H9 (cell line): ENCODE data around the gene MRC1. TPM values are rescaled to one million over a fixed set of nuclear protein-coding genes. Genes with fewer than 3 reads are reported as not detected.

Experiments
- DNase-seq: peaks from one replicate; pipeline ENCODE4 v3.0.0-alpha.2; 2017
- H2AFZ ChIP-seq: one replicate; pipeline ENCODE4 v1.6.1; 2013; ENCODE audit warnings: mild to moderate bottlenecking, low read length, control low read depth, moderate library complexity
- H2AK5ac ChIP-seq: 2 replicates; pipeline ENCODE4 v1.6.1; 2013; ENCODE audit warnings: low read length, control low read depth, mixed read lengths; ENCODE audit not compliant: insufficient read length
- H2BK120ac ChIP-seq: one replicate; pipeline ENCODE4 v1.6.1; 2013; ENCODE audit warnings: low read depth, mild to moderate bottlenecking, low read length, control low read depth, inconsistent platforms; ENCODE audit not compliant: poor library complexity, severe bottlenecking
- H2BK12ac ChIP-seq: 2 replicates; pipeline ENCODE4 v1.6.1; 2013; ENCODE audit warnings: low read length, control low read depth, mixed read lengths, low read depth; ENCODE audit not compliant: insufficient read length
- H2BK15ac ChIP-seq: 2 replicates; pipeline ENCODE4 v1.6.1; 2013; ENCODE audit warnings: low read depth, low read length, control low read depth
- H2BK20ac ChIP-seq: one replicate; pipeline ENCODE4 v1.6.1; 2013; ENCODE audit warnings: low read depth, mild to moderate bottlenecking, low read length, control low read depth, inconsistent platforms; ENCODE audit not compliant: poor library complexity, severe bottlenecking
- H2BK5ac ChIP-seq: 2 replicates; pipeline ENCODE4 v1.6.1; 2013; ENCODE audit warnings: low read length, control low read depth, mixed read lengths; ENCODE audit not compliant: insufficient read length
- H3K14ac ChIP-seq: 2 replicates; pipeline ENCODE4 v1.6.1; 2013; ENCODE audit warnings: low read length, control low read depth; ENCODE audit not compliant: insufficient read depth
- H3K18ac ChIP-seq: 2 replicates; pipeline ENCODE4 v1.6.1; 2013; ENCODE audit warnings: low read depth, mild to moderate bottlenecking, mixed read lengths, low read length, control low read depth; ENCODE audit not compliant: insufficient read length
- H3K23ac ChIP-seq: 2 replicates; pipeline ENCODE4 v1.6.1; 2013; ENCODE audit warnings: low read length, control low read depth, mixed read lengths, low read depth; ENCODE audit not compliant: insufficient read length
- H3K23me2 ChIP-seq: 2 replicates; pipeline ENCODE4 v1.6.1; 2013; ENCODE audit warnings: low read depth, mild to moderate bottlenecking, mixed read lengths, low read length, control low read depth; ENCODE audit not compliant: insufficient read length, poor library complexity, severe bottlenecking
- H3K27ac ChIP-seq: 2 replicates; pipeline ENCODE4 v1.5.1; 2013; ENCODE audit warnings: low read length, control low read depth, mixed read lengths, low read depth; ENCODE audit not compliant: insufficient read length
- H3K27me3 ChIP-seq: 2 replicates; pipeline ENCODE4 v1.6.1; 2013; ENCODE audit warnings: low read length, control low read depth, inconsistent platforms; ENCODE audit not compliant: insufficient read depth
- H3K4ac ChIP-seq: 2 replicates; pipeline ENCODE4 v1.6.1; 2013; ENCODE audit warnings: low read depth, mild to moderate bottlenecking, control low read depth, inconsistent platforms, low read length, moderate library complexity
- H3K4me1 ChIP-seq: 2 replicates; pipeline ENCODE4 v1.6.1; 2013; ENCODE audit warnings: low read length, control low read depth, inconsistent platforms; ENCODE audit not compliant: insufficient read depth
- H3K4me2 ChIP-seq: 2 replicates; pipeline ENCODE4 v1.6.1; 2013; ENCODE audit warnings: low read length, control low read depth, mixed read lengths; ENCODE audit not compliant: insufficient read length, insufficient read depth
- H3K56ac ChIP-seq: 2 replicates; pipeline ENCODE4 v1.6.1; 2013; ENCODE audit warnings: low read depth, mild to moderate bottlenecking, mixed read lengths, low read length, control low read depth; ENCODE audit not compliant: insufficient read length
- H3K79me1 ChIP-seq: 2 replicates; pipeline ENCODE4 v1.6.1; 2013; ENCODE audit warnings: low read depth, mild to moderate bottlenecking, moderate library complexity, low read length, control low read depth, inconsistent platforms; ENCODE audit not compliant: insufficient read depth, poor library complexity, severe bottlenecking
- H3K79me2 ChIP-seq: 2 replicates; pipeline ENCODE4 v1.6.1; 2013; ENCODE audit warnings: low read length, control low read depth, inconsistent platforms; ENCODE audit not compliant: insufficient read depth
- H3K9ac ChIP-seq: 2 replicates; pipeline ENCODE4 v1.6.1; 2013; ENCODE audit warnings: low read length, control low read depth, mixed read lengths; ENCODE audit not compliant: insufficient read length; ENCODE audit errors: extremely low read depth
- H3K9me3 ChIP-seq: one replicate; pipeline ENCODE4 v1.6.1; 2013; ENCODE audit warnings: low read depth, low read length, inconsistent platforms; ENCODE audit not compliant: control insufficient read depth
- H3T11ph ChIP-seq: one replicate; pipeline ENCODE4 v1.6.1; 2013; ENCODE audit warnings: mild to moderate bottlenecking, low read length, control low read depth, inconsistent platforms
- H4K20me1 ChIP-seq: one replicate; pipeline ENCODE4 v1.6.1; 2013; ENCODE audit not compliant: control insufficient read depth, insufficient read length, insufficient read depth
- H4K5ac ChIP-seq: 2 replicates; pipeline ENCODE4 v1.6.1; 2013; ENCODE audit warnings: low read depth, mild to moderate bottlenecking, mixed read lengths, low read length, control low read depth; ENCODE audit not compliant: insufficient read length
- H4K8ac ChIP-seq: replicated peaks from 2 replicates; pipeline ENCODE4 v1.6.1; 2013; ENCODE audit warnings: low read length, control low read depth, mixed read lengths, low read depth; ENCODE audit not compliant: insufficient read length
- H4K91ac ChIP-seq: 2 replicates; pipeline ENCODE4 v1.6.1; 2013; ENCODE audit warnings: low read depth, mild to moderate bottlenecking, moderate library complexity, mixed read lengths, low read length, control low read depth; ENCODE audit not compliant: insufficient read length
- H3K27ac Mint-ChIP-seq, 3 experiments: 2 replicates in 2 of 3; 3 replicates in 1 of 3; pipeline ENCODE4 v1.8.0; 2020 to 2021; ENCODE audit warnings: mixed read lengths in 3 of 3, mild to moderate bottlenecking in 1 of 3, moderate library complexity in 1 of 3
- H3K27me3 Mint-ChIP-seq: 2 replicates; pipeline ENCODE4 v1.8.0; 2021; ENCODE audit warnings: low read depth, mild to moderate bottlenecking, moderate library complexity, mixed read lengths
- H3K36me3 Mint-ChIP-seq, 3 experiments: 2 replicates in 2 of 3; 3 replicates in 1 of 3; pipeline ENCODE4 v1.8.0; 2020 to 2021; ENCODE audit warnings: low read depth in 3 of 3, mixed read lengths in 3 of 3; ENCODE audit not compliant: insufficient read depth in 1 of 3
- H3K4me1 Mint-ChIP-seq, 2 experiments: 2 replicates each; pipeline ENCODE4 v1.8.0; 2020; ENCODE audit warnings: mixed read lengths in 2 of 2
- H3K4me3 Mint-ChIP-seq, 2 experiments: 2 replicates in 1 of 2; 3 replicates in 1 of 2; pipeline ENCODE4 v1.8.0; 2020 to 2021; ENCODE audit warnings: mild to moderate bottlenecking in 2 of 2, mixed read lengths in 2 of 2, moderate library complexity in 1 of 2
- H3K9me3 Mint-ChIP-seq, 2 experiments: 2 replicates in 1 of 2; 3 replicates in 1 of 2; pipeline ENCODE4 v1.8.0; 2020; ENCODE audit warnings: mild to moderate bottlenecking in 2 of 2, mixed read lengths in 2 of 2, moderate library complexity in 1 of 2
- WGBS: extraction: QIAGEN DNeasy Blood & Tissue Kit; methylation state at CpG from one replicate; pipeline ENCODE4 v1.1.7; 2013; ENCODE audit warnings: missing lambda C conversion rate, low lambda C conversion rate, mixed read lengths; ENCODE audit not compliant: insufficient read length; ENCODE audit errors: extremely low coverage; 5-methylcytosine and 5-hydroxymethylcytosine counted together
- total RNA-seq: library from RNA; stranded (reverse); gene quantifications from 2 replicates; pipeline ENCODE4 v1.2.1, GENCODE V29; 2021
- TF ChIP-seq, protein P1 (sequence below): fragments of 200-600 bp; sonication (generic); conservative IDR thresholded peaks from 3 replicates; pipeline ENCODE4 v1.8.0; 2021; ENCODE audit warnings: antibody characterized with exemption, mild to moderate bottlenecking

Gene MRC1
- total RNA-seq, 1 experiment from 2014 or later, result not detected

DNA sequence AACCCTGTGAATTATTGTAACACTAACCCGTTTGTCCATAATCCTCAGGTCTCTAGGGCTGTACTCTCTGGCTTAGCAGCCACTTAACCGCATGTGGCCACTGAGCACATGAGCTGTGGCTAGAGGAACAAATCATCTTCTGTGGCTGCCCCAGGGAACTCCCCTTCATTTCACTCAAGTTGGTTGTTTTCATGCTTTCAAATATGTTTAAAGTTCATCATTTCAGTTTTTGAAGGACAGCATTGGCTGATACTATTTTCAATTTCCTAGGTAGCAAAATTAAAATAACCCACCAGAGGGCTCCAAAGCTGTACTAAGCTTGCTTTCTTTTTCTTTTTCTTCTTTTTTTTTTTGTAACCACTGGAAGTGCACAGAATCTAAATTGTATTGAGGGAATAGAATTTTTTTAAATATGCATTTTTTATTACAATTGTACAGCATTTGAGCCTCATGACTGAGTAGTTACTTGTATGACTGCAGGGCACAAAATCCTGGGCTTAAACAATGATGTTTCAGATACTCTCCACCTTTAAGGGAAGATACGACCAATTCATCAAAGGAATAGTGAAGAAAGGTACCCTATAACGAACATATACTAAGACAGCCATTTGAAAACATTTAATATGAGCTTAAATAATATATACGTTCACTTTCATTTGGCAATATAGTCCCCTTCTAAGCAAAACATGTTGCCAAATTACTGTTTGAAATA, 38.6 kb downstream of the MRC1 start:
- Histone ChIP-seq H3K56ac (no peak overlapping the region), H3K27me3 (no peaks in the 10 kb centered on the region), H2BK15ac (no peak overlapping the region), H2BK12ac (no peak overlapping the region), H3K23ac (no peak overlapping the region), H2BK20ac (no peak overlapping the region), H3K23me2 (no peaks in the 10 kb centered on the region), H3K18ac (no peak overlapping the region), H3K4me1 (no peaks in the 10 kb centered on the region), H2AFZ (no peak overlapping the region), H3K4me2 (no peak overlapping the region), H3K14ac (no peak overlapping the region), H2BK120ac (no peak overlapping the region), H3K9ac (no peak overlapping the region), H3K79me2 (no peaks in the 10 kb centered on the region), H2AK5ac (no peak overlapping the region), H3T11ph (no peak overlapping the region), H4K20me1 (no peaks in the 10 kb centered on the region), H2BK5ac (no peak overlapping the region), H4K8ac (no peak overlapping the region), H3K4ac (no peak overlapping the region), H4K91ac (no peak overlapping the region), H3K27ac (no peak overlapping the region), H3K9me3 (no peaks in the 10 kb centered on the region), H3K79me1 (no peaks in the 10 kb centered on the region), H4K5ac (no peak overlapping the region)
- H3K4me3 Mint-ChIP-seq, result no peak overlapping the region
- no peaks in the 10 kb centered on the region for H3K36me3 Mint-ChIP-seq
- H3K27me3 Mint-ChIP-seq, result no peaks in the 10 kb centered on the region
- H3K27ac Mint-ChIP-seq, result no peak overlapping the region
- peaks cover 9% of the 10 kb centered on the region in 2 experiments for H3K4me1 Mint-ChIP-seq
- no CpG with 5 or more reads among the region's 5 CpGs for WGBS
- no peak for DNase-seq
- no peaks in the 10 kb centered on the region for H3K9me3 Mint-ChIP-seq
- TF ChIP-seq, protein P1, sequence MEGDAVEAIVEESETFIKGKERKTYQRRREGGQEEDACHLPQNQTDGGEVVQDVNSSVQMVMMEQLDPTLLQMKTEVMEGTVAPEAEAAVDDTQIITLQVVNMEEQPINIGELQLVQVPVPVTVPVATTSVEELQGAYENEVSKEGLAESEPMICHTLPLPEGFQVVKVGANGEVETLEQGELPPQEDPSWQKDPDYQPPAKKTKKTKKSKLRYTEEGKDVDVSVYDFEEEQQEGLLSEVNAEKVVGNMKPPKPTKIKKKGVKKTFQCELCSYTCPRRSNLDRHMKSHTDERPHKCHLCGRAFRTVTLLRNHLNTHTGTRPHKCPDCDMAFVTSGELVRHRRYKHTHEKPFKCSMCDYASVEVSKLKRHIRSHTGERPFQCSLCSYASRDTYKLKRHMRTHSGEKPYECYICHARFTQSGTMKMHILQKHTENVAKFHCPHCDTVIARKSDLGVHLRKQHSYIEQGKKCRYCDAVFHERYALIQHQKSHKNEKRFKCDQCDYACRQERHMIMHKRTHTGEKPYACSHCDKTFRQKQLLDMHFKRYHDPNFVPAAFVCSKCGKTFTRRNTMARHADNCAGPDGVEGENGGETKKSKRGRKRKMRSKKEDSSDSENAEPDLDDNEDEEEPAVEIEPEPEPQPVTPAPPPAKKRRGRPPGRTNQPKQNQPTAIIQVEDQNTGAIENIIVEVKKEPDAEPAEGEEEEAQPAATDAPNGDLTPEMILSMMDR, result peak; percentile 71
